Stimulated activated naive CD8-positive, alpha-beta T cell treated with anti-CD3 and anti-CD28 coated beads, Interleukin-15, amount 100 ng/mL, for 72 hours (primary cell): ENCODE data around the gene CCM2.

Experiments used
- ATAC-seq: fragments of 150-1000 bp; cut with Tn5 transposase; 2 replicates; pipeline ENCODE4 v1.10.0; 2021; ENCODE audit warnings: mild to moderate bottlenecking, moderate library complexity
- DNase-seq, 2 donors: peaks; one replicate each; pipeline ENCODE4 v3.0.0; 2021 to 2022
- H3K27ac Mint-ChIP-seq, 2 donors: one replicate each; pipeline ENCODE4 v1.8.0; 2022; ENCODE audit warnings: mild to moderate bottlenecking in 2 of 2, mixed read lengths in 2 of 2, moderate library complexity in 2 of 2
- H3K27me3 Mint-ChIP-seq: one replicate; pipeline ENCODE4 v1.8.0; 2022; ENCODE audit warnings: mixed read lengths
- H3K4me1 Mint-ChIP-seq: one replicate; pipeline ENCODE4 v1.8.0; 2022; ENCODE audit warnings: mild to moderate bottlenecking, mixed read lengths
- H3K4me3 Mint-ChIP-seq, 2 donors: one replicate each; pipeline ENCODE4 v1.8.0; 2022; ENCODE audit warnings: mild to moderate bottlenecking in 2 of 2, mixed read lengths in 2 of 2, moderate library complexity in 1 of 2
- H3K9me3 Mint-ChIP-seq, 2 donors: one replicate each; pipeline ENCODE4 v1.8.0; 2022; ENCODE audit warnings: mixed read lengths in 2 of 2

CCM2 gene

GRCh38 chr7:45066409-45066808 lies 66.4 kb downstream of the CCM2 start:
- no peaks in the 10 kb centered on the region for H3K9me3 Mint-ChIP-seq
- ATAC-seq (no peak), DNase-seq (no peak)
- H3K27ac Mint-ChIP-seq: no peak overlapping the region
- H3K4me1 Mint-ChIP-seq: peaks cover 39% of the 10 kb centered on the region
- H3K4me3 Mint-ChIP-seq: no peak overlapping the region
- no peaks in the 10 kb centered on the region for H3K27me3 Mint-ChIP-seq

GRCh38 chr7:45067582-45067981 lies 67.6 kb downstream of the CCM2 start:
- DNase-seq (no peak), ATAC-seq (no peak)
- peaks cover 29% of the 10 kb centered on the region for H3K4me1 Mint-ChIP-seq
- H3K4me3 Mint-ChIP-seq: no peak overlapping the region
- H3K27me3 Mint-ChIP-seq: no peaks in the 10 kb centered on the region
- peak overlapping the region; percentile 38 to 81 for H3K27ac Mint-ChIP-seq
- H3K9me3 Mint-ChIP-seq: no peaks in the 10 kb centered on the region

- peaks cover 32% of the 10 kb centered on the region for H3K4me1 Mint-ChIP-seq
- H3K9me3 Mint-ChIP-seq: no peaks in the 10 kb centered on the region
- H3K4me3 Mint-ChIP-seq: no peak overlapping the region
- no peak for DNase-seq
- H3K27ac Mint-ChIP-seq: no peak overlapping the region
- ATAC-seq: peak; percentile 41
- no peaks in the 10 kb centered on the region for H3K27me3 Mint-ChIP-seq
These were observed 68.4 kb downstream of the CCM2 start for GRCh38 chr7:45068236-45069023.

GRCh38 chr7:45069444-45070253 lies 69.6 kb downstream of the CCM2 start:
- ATAC-seq (peak; percentile 49), DNase-seq (no peak)
- Mint-ChIP-seq H3K4me1 (peaks cover 31% of the 10 kb centered on the region), H3K9me3 (no peaks in the 10 kb centered on the region), H3K27ac (no peak overlapping the region), H3K27me3 (no peaks in the 10 kb centered on the region), H3K4me3 (no peak overlapping the region)

GRCh38 chr7:45070254-45070642 lies 70.2 kb downstream of the CCM2 start:
- ATAC-seq (no peak), DNase-seq (no peak)
- Mint-ChIP-seq H3K27ac (no peak overlapping the region), H3K27me3 (no peaks in the 10 kb centered on the region), H3K4me1 (peaks cover 31% of the 10 kb centered on the region), H3K4me3 (no peak overlapping the region), H3K9me3 (no peaks in the 10 kb centered on the region)

GRCh38 chr7:45071528-45071927 lies 71.5 kb downstream of the CCM2 start:
- Mint-ChIP-seq H3K4me1 (peaks cover 35% of the 10 kb centered on the region), H3K4me3 (no peak overlapping the region), H3K9me3 (no peaks in the 10 kb centered on the region), H3K27ac (no peak overlapping the region), H3K27me3 (no peaks in the 10 kb centered on the region)
- no peak for DNase-seq
- ATAC-seq: no peak

- Mint-ChIP-seq H3K4me3 (no peak overlapping the region), H3K4me1 (peaks cover 34% of the 10 kb centered on the region), H3K27ac (peak overlapping the region in 1 of 2 donors; percentile 58), H3K9me3 (no peaks in the 10 kb centered on the region), H3K27me3 (no peaks in the 10 kb centered on the region)
- no peak for ATAC-seq
- DNase-seq: no peak
These were observed 72.4 kb downstream of the CCM2 start for GRCh38 chr7:45072131-45073030.

GRCh38 chr7:45073031-45073785 lies 73.2 kb downstream of the CCM2 start:
- DNase-seq (no peak), ATAC-seq (peak; percentile 25)
- Mint-ChIP-seq H3K9me3 (no peaks in the 10 kb centered on the region), H3K27me3 (no peaks in the 10 kb centered on the region), H3K4me3 (no peak overlapping the region), H3K4me1 (peaks cover 29% of the 10 kb centered on the region), H3K27ac (peak overlapping the region; percentile 19 to 58)

GRCh38 chr7:45073786-45074527 lies 74.0 kb downstream of the CCM2 start:
- H3K9me3 Mint-ChIP-seq: no peaks in the 10 kb centered on the region
- peak overlapping the region in 1 of 2 donors; percentile 19 for H3K27ac Mint-ChIP-seq
- no peak for DNase-seq
- no peak for ATAC-seq
- H3K4me1 Mint-ChIP-seq: peaks cover 22% of the 10 kb centered on the region
- H3K27me3 Mint-ChIP-seq: no peaks in the 10 kb centered on the region
- no peak overlapping the region for H3K4me3 Mint-ChIP-seq

- no peaks in the 10 kb centered on the region for H3K27me3 Mint-ChIP-seq
- no peaks in the 10 kb centered on the region for H3K9me3 Mint-ChIP-seq
- no peak for DNase-seq
- no peak for ATAC-seq
- peaks cover 21% of the 10 kb centered on the region for H3K4me1 Mint-ChIP-seq
- H3K4me3 Mint-ChIP-seq: no peak overlapping the region
- peak overlapping the region; percentile 35 to 54 for H3K27ac Mint-ChIP-seq
These were observed 74.7 kb downstream of the CCM2 start for GRCh38 chr7:45074528-45075354.

- H3K27me3 Mint-ChIP-seq: no peaks in the 10 kb centered on the region
- peaks cover 21% of the 10 kb centered on the region for H3K4me1 Mint-ChIP-seq
These were observed 75.3 kb downstream of the CCM2 start for GRCh38 chr7:45075355-45075644.

GRCh38 chr7:45075871-45076796 lies 76.1 kb downstream of the CCM2 start:
- ATAC-seq (no peak), DNase-seq (no peak)
- H3K4me1 Mint-ChIP-seq: peaks cover 21% of the 10 kb centered on the region
- H3K27me3 Mint-ChIP-seq: no peaks in the 10 kb centered on the region
- H3K27ac Mint-ChIP-seq: no peak overlapping the region
- no peaks in the 10 kb centered on the region for H3K9me3 Mint-ChIP-seq
- no peak overlapping the region for H3K4me3 Mint-ChIP-seq

More at GRCh38 chr7:45075355-45075644, 75.3 kb downstream of the CCM2 start:
- no peak overlapping the region for H3K4me3 Mint-ChIP-seq
- H3K9me3 Mint-ChIP-seq: no peaks in the 10 kb centered on the region
- H3K27ac Mint-ChIP-seq: peak overlapping the region in 1 of 2 donors; percentile 35
- no peak for DNase-seq
- no peak for ATAC-seq

- H3K9me3 Mint-ChIP-seq: no peaks in the 10 kb centered on the region
- no peak overlapping the region for H3K4me3 Mint-ChIP-seq
- no peak for DNase-seq
- no peak for ATAC-seq
- H3K27ac Mint-ChIP-seq: no peak overlapping the region
- H3K4me1 Mint-ChIP-seq: peaks cover 21% of the 10 kb centered on the region
- H3K27me3 Mint-ChIP-seq: no peaks in the 10 kb centered on the region
These were observed 76.9 kb downstream of the CCM2 start for GRCh38 chr7:45076946-45077345.
